IMR-90 (cell line): ENCODE results near the gene GOLGA6C. TPM values are rescaled to one million over a fixed set of nuclear protein-coding genes. Genes with fewer than 3 reads are reported as not detected.

Experiments
- ATAC-seq: fragments of 200-7000 bp; cut with Tn5 transposase; 2 replicates; pipeline ENCODE4 v1.9.1; 2020; ENCODE audit warnings: low read depth, mild to moderate bottlenecking, moderate library complexity
- BruUV-seq: library from RNA; stranded (reverse); fragments of 400-500 nt; replicated peaks from 2 replicates; lab custom pipeline; 2021; lab: Mats Ljungman, UMichigan
- CTCF ChIA-PET: fragments of 300-600 bp; formaldehyde crosslinking; extraction: SDS; loops from one replicate; lab custom pipeline; 2021; ENCODE audit warnings: antibody characterized with exemption; lab: Yijun Ruan, JAX
- POLR2A ChIA-PET: fragments of 300-600 bp; sonication (Branson Sonifier 250); formaldehyde crosslinking; loops from one replicate; lab custom pipeline; 2022; ENCODE audit warnings: antibody characterized with exemption; ENCODE audit not compliant: unreplicated experiment; lab: Charles Lee
- DNase-seq: peaks from one replicate; pipeline ENCODE4 v3.0.0; 2013
- H2AFZ ChIP-seq: replicated peaks from 2 replicates; pipeline ENCODE3; 2013; ENCODE audit warnings: low read length, mild to moderate bottlenecking; ENCODE audit not compliant: poor library complexity
- H2AK5ac ChIP-seq: 2 replicates; pipeline ENCODE4 v1.6.1; 2013; ENCODE audit warnings: low read depth, low read length, inconsistent platforms
- H2AK9ac ChIP-seq: replicated peaks from 2 replicates; pipeline ENCODE3; 2013; ENCODE audit warnings: mild to moderate bottlenecking, low read depth, low read length, moderate library complexity; ENCODE audit not compliant: poor library complexity
- H2BK120ac ChIP-seq: 2 replicates; pipeline ENCODE4 v1.6.1; 2013; ENCODE audit warnings: low read depth, low read length, inconsistent platforms
- H2BK15ac ChIP-seq: 3 replicates; pipeline ENCODE4 v1.6.1; 2013; ENCODE audit warnings: low read depth, low read length, inconsistent platforms
- H2BK20ac ChIP-seq: 2 replicates; pipeline ENCODE4 v1.6.1; 2013; ENCODE audit warnings: low read depth, mild to moderate bottlenecking, inconsistent platforms, low read length, moderate library complexity
- H2BK5ac ChIP-seq: 2 replicates; pipeline ENCODE4 v1.6.1; 2013; ENCODE audit warnings: mild to moderate bottlenecking, low read depth, low read length, inconsistent platforms; ENCODE audit not compliant: poor library complexity, severe bottlenecking
- H3K14ac ChIP-seq: replicated peaks from 2 replicates; pipeline ENCODE4 v1.6.1; 2013; ENCODE audit warnings: low read depth, low read length, inconsistent platforms
- H3K18ac ChIP-seq: 2 replicates; pipeline ENCODE4 v1.6.1; 2013; ENCODE audit warnings: low read depth, low read length, control low read depth
- H3K23ac ChIP-seq: 2 replicates; pipeline ENCODE4 v1.6.1; 2013; ENCODE audit warnings: low read depth, low read length, inconsistent platforms
- H3K27ac ChIP-seq: 2 replicates; pipeline ENCODE4 v1.5.1; 2013; ENCODE audit warnings: mild to moderate bottlenecking, control low read depth, low read length; ENCODE audit not compliant: insufficient read depth
- H3K27me3 ChIP-seq: 2 replicates; pipeline ENCODE4 v1.6.1; 2013; ENCODE audit warnings: low read length; ENCODE audit not compliant: control insufficient read depth, insufficient read depth
- H3K36me3 ChIP-seq: 2 replicates; pipeline ENCODE4 v1.6.1; 2013; ENCODE audit warnings: low read length, mixed read lengths; ENCODE audit not compliant: control insufficient read depth, insufficient read depth
- H3K4ac ChIP-seq: 2 replicates; pipeline ENCODE4 v1.6.1; 2013; ENCODE audit warnings: low read depth, low read length, inconsistent platforms
- H3K4me1 ChIP-seq: 2 replicates; pipeline ENCODE4 v1.6.1; 2013; ENCODE audit warnings: low read length, mixed read lengths; ENCODE audit not compliant: control insufficient read depth, insufficient read depth
- H3K4me2 ChIP-seq: 2 replicates; pipeline ENCODE4 v1.6.1; 2013; ENCODE audit warnings: low read depth, mild to moderate bottlenecking, control low read depth, low read length, moderate library complexity
- H3K4me3 ChIP-seq: 2 replicates; pipeline ENCODE4 v1.5.1; 2013; ENCODE audit warnings: low read depth, mild to moderate bottlenecking, control low read depth, low read length, moderate library complexity; ENCODE audit not compliant: insufficient read depth
- H3K56ac ChIP-seq: 2 replicates; pipeline ENCODE4 v1.6.1; 2013; ENCODE audit warnings: low read length, inconsistent platforms; ENCODE audit not compliant: insufficient read depth; ENCODE audit errors: extremely low read depth
- H3K79me1 ChIP-seq, 2 experiments: 2 replicates each; pipeline ENCODE4 v1.6.1; 2013; ENCODE audit warnings: low read length in 2 of 2, inconsistent platforms in 1 of 2, low read depth in 1 of 2
- H3K9ac ChIP-seq: 2 replicates; pipeline ENCODE4 v1.6.1; 2013; ENCODE audit warnings: low read depth, low read length, control low read depth
- H3K9me1 ChIP-seq: 2 replicates; pipeline ENCODE4 v1.6.1; 2013; ENCODE audit warnings: low read length, inconsistent platforms; ENCODE audit not compliant: insufficient read depth
- H3K9me3 ChIP-seq: 2 replicates; pipeline ENCODE4 v1.6.1; 2013; ENCODE audit warnings: low read length; ENCODE audit not compliant: control insufficient read depth, insufficient read depth
- H4K20me1 ChIP-seq: 2 replicates; pipeline ENCODE4 v1.6.1; 2013; ENCODE audit warnings: low read length, inconsistent platforms; ENCODE audit not compliant: insufficient read depth
- H4K5ac ChIP-seq: 2 replicates; pipeline ENCODE4 v1.6.1; 2013; ENCODE audit warnings: mild to moderate bottlenecking, low read depth, low read length, control low read depth
- H4K8ac ChIP-seq, 2 experiments: 2 replicates each; pipeline ENCODE4 v1.6.1; 2013; ENCODE audit warnings: low read depth in 2 of 2, low read length in 2 of 2, control low read depth in 1 of 2, inconsistent platforms in 1 of 2
- H4K91ac ChIP-seq: 2 replicates; pipeline ENCODE4 v1.6.1; 2013; ENCODE audit warnings: low read depth, low read length, inconsistent platforms; ENCODE audit not compliant: insufficient read depth
- BHLHE40 ChIP-seq: fragments of 150-350 bp; IDR thresholded peaks from 2 replicates; pipeline ENCODE4 v1.6.1; 2016; ENCODE audit warnings: mild to moderate bottlenecking, low read depth, low read length
- CEBPB ChIP-seq: IDR thresholded peaks from 2 replicates; pipeline ENCODE4 v1.6.1; 2012; ENCODE audit warnings: low read depth, low read length, improper control_type of control experiment
- CHD1 ChIP-seq: IDR thresholded peaks from 2 replicates; pipeline ENCODE4 v1.6.1; 2012; ENCODE audit warnings: low read depth, low read length, improper control_type of control experiment
- CTCF ChIP-seq: conservative IDR thresholded peaks from 2 replicates; pipeline ENCODE4 v1.5.1; 2012; ENCODE audit warnings: mild to moderate bottlenecking, low read depth, low read length, improper control_type of control experiment
- ELK1 ChIP-seq: fragments of 150-350 bp; IDR thresholded peaks from 2 replicates; pipeline ENCODE4 v1.6.1; 2016; ENCODE audit warnings: low read depth, mild to moderate bottlenecking, low read length, moderate library complexity, borderline replicate concordance
- FOS ChIP-seq: fragments of 150-350 bp; IDR thresholded peaks from 2 replicates; pipeline ENCODE4 v1.6.1; 2016; ENCODE audit warnings: low read depth, low read length
- MAFK ChIP-seq: IDR thresholded peaks from 2 replicates; pipeline ENCODE4 v1.6.1; 2012; ENCODE audit warnings: low read depth, low read length, improper control_type of control experiment
- MAZ ChIP-seq: IDR thresholded peaks from 2 replicates; pipeline ENCODE4 v1.6.1; 2012; ENCODE audit warnings: low read depth, mild to moderate bottlenecking, low read length, improper control_type of control experiment, moderate library complexity, borderline replicate concordance
- MXI1 ChIP-seq: IDR thresholded peaks from 2 replicates; pipeline ENCODE4 v1.6.1; 2012; ENCODE audit warnings: low read depth, mild to moderate bottlenecking, low read length, moderate library complexity, borderline replicate concordance
- NFE2L2 ChIP-seq: fragments of 150-350 bp; IDR thresholded peaks from 2 replicates; pipeline ENCODE4 v1.6.1; 2016; ENCODE audit warnings: low read depth, mild to moderate bottlenecking, low read length
- POLR2A ChIP-seq: IDR thresholded peaks from 2 replicates; pipeline ENCODE4 v1.6.1; 2012; ENCODE audit warnings: mild to moderate bottlenecking, low read depth, low read length
- RAD21 ChIP-seq: IDR thresholded peaks from 2 replicates; pipeline ENCODE4 v1.6.1; 2012; ENCODE audit warnings: low read length, improper control_type of control experiment
- RCOR1 ChIP-seq: IDR thresholded peaks from 2 replicates; pipeline ENCODE4 v1.6.1; 2012; ENCODE audit warnings: mild to moderate bottlenecking, low read length, improper control_type of control experiment; ENCODE audit not compliant: insufficient replicate concordance
- RFX5 ChIP-seq: IDR thresholded peaks from 2 replicates; pipeline ENCODE4 v1.8.0; 2012; ENCODE audit warnings: low read depth, mild to moderate bottlenecking, low read length, moderate library complexity
- SMC3 ChIP-seq: fragments of 150-350 bp; IDR thresholded peaks from 2 replicates; pipeline ENCODE4 v1.6.1; 2016; ENCODE audit warnings: low read depth, mild to moderate bottlenecking, antibody characterized with exemption, low read length, moderate library complexity
- USF2 ChIP-seq: fragments of 150-350 bp; IDR thresholded peaks from 2 replicates; pipeline ENCODE4 v1.6.1; 2017; ENCODE audit warnings: mild to moderate bottlenecking, antibody characterized with exemption, low read length, low read depth
- WGBS, 2 experiments: methylation state at CpG; one replicate each; pipeline versions ENCODE4 v1.1.5 to v1.1.7; 2013; ENCODE audit warnings: missing lambda C conversion rate in 2 of 2; ENCODE audit not compliant: insufficient read length in 1 of 2; ENCODE audit errors: extremely low coverage in 2 of 2; 5-methylcytosine and 5-hydroxymethylcytosine counted together
- dilution Hi-C: fragments of 300-500 bp; cut with HindIII; formaldehyde crosslinking; loops from one replicate; pipeline ENCODE4 v1.14.3; 2018; ENCODE audit warnings: low sequenced_read_pairs; ENCODE audit not compliant: unreplicated experiment
- in situ Hi-C: fragments of 300-500 bp; cut with MboI; formaldehyde crosslinking; loops from 3 replicates; pipeline ENCODE4 v1.14.3; 2019; ENCODE audit warnings: low sequenced_read_pairs, inconsistent platforms, mixed read lengths
- intact Hi-C: fragments of 100-400 bp; cut with micrococcal nuclease; formaldehyde crosslinking; loops from 2 replicates; pipeline ENCODE4 v1.10.0; 2022
- polyA plus RNA-seq, 3 experiments: library from polyadenylated mRNA; depleted of rRNA; stranded (reverse); fragments of >200 nt; gene quantifications; 2 replicates each; pipeline ENCODE4 v1.2.3, GENCODE V29; 2012; ENCODE audit warnings: low replicate concordance in 1 of 3
- total RNA-seq: library from RNA; depleted of rRNA; stranded (reverse); fragments of >200 nt; gene quantifications from 2 replicates; pipeline ENCODE4 v1.2.3, GENCODE V29; 2012

Gene GOLGA6C
- total and polyA plus RNA-seq, 2 of the 4 experiments (the other 2 are of a cell fraction) = not detected

- no peak overlapping the region for H3K56ac ChIP-seq
- H3K27me3 ChIP-seq = peaks cover 41% of the 10 kb centered on the region
- H3K4me3 ChIP-seq = no peak overlapping the region
- DNase-seq = no peak
- no peak overlapping the region for H3K4ac ChIP-seq
- H3K4me2 ChIP-seq = no peak overlapping the region
- no peak for ATAC-seq
- ChIA-PET CTCF (no interaction called here), POLR2A (no interaction called here)
- H2BK5ac ChIP-seq = no peak overlapping the region
- no peaks in the 10 kb centered on the region for H3K36me3 ChIP-seq
- no peak overlapping the region for H2BK20ac ChIP-seq
- BruUV-seq = no TSS peak
- H2BK15ac ChIP-seq = no peak overlapping the region
- no peak for TF ChIP-seq NFE2L2
- no peak for TF ChIP-seq CEBPB
- no peak for TF ChIP-seq USF2
- TF ChIP-seq BHLHE40 = no peak
- no peak for TF ChIP-seq MAZ
- no peak for TF ChIP-seq POLR2A
- TF ChIP-seq RAD21 = no peak
- no peak for TF ChIP-seq RFX5
- TF ChIP-seq SMC3 = no peak
- no peak for TF ChIP-seq MAFK
- TF ChIP-seq CHD1 = no peak
- no peak for TF ChIP-seq FOS
- TF ChIP-seq MXI1 = no peak
- TF ChIP-seq RCOR1 = no peak
- TF ChIP-seq CTCF = no peak
- TF ChIP-seq ELK1 = no peak
- no peak overlapping the region for H2BK120ac ChIP-seq
- H3K9ac ChIP-seq = no peak overlapping the region
- intact Hi-C loops = no loop called here
- WGBS, 2 experiments = 74% methylated on average over 7 of the region's 16 CpGs; no CpG with 5 or more reads in 1 of the 2 experiments
- H2AK5ac ChIP-seq = no peak overlapping the region
- H2AFZ ChIP-seq = no peak overlapping the region
- no peak overlapping the region for H3K14ac ChIP-seq
- H3K9me1 ChIP-seq = no peaks in the 10 kb centered on the region
- in situ Hi-C loops = no loop called here
- H3K18ac ChIP-seq = no peak overlapping the region
- H3K27ac ChIP-seq = no peak overlapping the region
- H2AK9ac ChIP-seq = no peak overlapping the region
- no peak overlapping the region for H4K5ac ChIP-seq
- no peak overlapping the region for H3K23ac ChIP-seq
- no peaks in the 10 kb centered on the region for H4K20me1 ChIP-seq
- no peaks in the 10 kb centered on the region for H3K79me1 ChIP-seq
- no peak overlapping the region for H4K91ac ChIP-seq
- H4K8ac ChIP-seq = no peak overlapping the region
- no peaks in the 10 kb centered on the region for H3K4me1 ChIP-seq
- no peaks in the 10 kb centered on the region for H3K9me3 ChIP-seq
- dilution Hi-C loops = no loop called here
These were observed 32.0 kb upstream of the GOLGA6C start for GRCh38 chr15:75225951-75226732.
